ENCODE data around the gene MTG1.
"Not testable (repeated sequence)": the region's sequence is repeated elsewhere in the genome, so short reads cannot be mapped to it uniquely, and the experiment has no call there.

MTG1 gene

DNA sequence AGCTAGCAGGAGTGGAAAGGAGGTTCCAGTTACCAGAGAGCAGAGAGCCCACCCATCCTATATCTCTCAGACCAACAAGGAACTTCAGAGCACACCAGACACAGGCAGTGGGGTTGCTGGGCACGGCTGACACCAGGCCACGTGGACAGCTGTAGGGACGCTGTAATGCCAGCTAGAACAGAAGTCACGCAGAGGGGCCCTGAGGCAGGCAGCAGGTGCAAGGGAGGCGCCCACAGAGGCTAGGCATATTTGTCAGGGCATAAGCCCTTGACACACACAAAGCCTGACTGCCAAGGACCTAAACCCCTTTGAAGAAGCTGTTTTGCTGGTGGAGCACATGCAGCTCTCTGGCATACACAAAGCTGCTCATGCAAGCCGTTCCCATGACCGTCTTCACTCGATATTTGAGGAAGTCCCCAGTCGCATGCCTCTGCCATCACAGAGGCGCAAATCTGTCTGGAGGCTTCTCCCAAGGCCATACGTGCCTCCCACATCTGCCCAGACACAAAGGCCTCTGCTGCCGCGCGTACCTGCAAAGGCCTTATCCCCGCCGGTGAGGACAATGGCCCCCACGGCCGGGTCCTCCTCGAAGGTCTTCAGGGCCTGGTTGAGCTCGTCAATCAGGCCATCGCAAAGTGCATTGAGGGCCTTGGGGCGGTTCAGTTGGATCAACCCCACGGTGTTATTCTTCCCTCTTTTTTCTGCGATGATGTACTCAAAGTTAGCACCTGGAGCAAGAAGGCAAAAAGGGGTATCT is 23.7 kb upstream of the MTG1 start:
- ChIA-PET CTCF (no interaction called here), POLR2A (ENCODE audit: low non-redundant PET) (interaction anchor here (0.6 kb wide), 1 partner anchor 11 kb away, joined by 3 read pairs; no protein-coding TSS in a partner anchor)
- TF ChIP-seq, protein P1, sequence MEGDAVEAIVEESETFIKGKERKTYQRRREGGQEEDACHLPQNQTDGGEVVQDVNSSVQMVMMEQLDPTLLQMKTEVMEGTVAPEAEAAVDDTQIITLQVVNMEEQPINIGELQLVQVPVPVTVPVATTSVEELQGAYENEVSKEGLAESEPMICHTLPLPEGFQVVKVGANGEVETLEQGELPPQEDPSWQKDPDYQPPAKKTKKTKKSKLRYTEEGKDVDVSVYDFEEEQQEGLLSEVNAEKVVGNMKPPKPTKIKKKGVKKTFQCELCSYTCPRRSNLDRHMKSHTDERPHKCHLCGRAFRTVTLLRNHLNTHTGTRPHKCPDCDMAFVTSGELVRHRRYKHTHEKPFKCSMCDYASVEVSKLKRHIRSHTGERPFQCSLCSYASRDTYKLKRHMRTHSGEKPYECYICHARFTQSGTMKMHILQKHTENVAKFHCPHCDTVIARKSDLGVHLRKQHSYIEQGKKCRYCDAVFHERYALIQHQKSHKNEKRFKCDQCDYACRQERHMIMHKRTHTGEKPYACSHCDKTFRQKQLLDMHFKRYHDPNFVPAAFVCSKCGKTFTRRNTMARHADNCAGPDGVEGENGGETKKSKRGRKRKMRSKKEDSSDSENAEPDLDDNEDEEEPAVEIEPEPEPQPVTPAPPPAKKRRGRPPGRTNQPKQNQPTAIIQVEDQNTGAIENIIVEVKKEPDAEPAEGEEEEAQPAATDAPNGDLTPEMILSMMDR (conservative IDR thresholded peaks at IDR 0.05; ENCODE audit: low read depth) = no peak
- no peak for DNase-seq (ENCODE audit: low spot score)
- peak overlapping the region; percentile 48; the same call in 1 of the 2 replicates for H3K27ac ChIP-seq

- CTCF ChIA-PET = interaction anchor here (1.5 kb wide), 1 partner anchor 43 kb away, joined by 6 read pairs; no protein-coding TSS in a partner anchor
- TF ChIP-seq, protein P1 (conservative IDR thresholded peaks at IDR 0.05; ENCODE audit: low read depth) = no peak
- no peak for DNase-seq (ENCODE audit: low spot score)
- POLR2A ChIA-PET (ENCODE audit: low non-redundant PET) = interaction anchor here (1.6 kb wide), 1 partner anchor 11 kb away, joined by 4 read pairs; no protein-coding TSS in a partner anchor
- H3K27ac ChIP-seq = peak overlapping the region; percentile 48
Measured at GRCh38 chr10:133372507-133372906, 21.4 kb upstream of the MTG1 start.

DNA sequence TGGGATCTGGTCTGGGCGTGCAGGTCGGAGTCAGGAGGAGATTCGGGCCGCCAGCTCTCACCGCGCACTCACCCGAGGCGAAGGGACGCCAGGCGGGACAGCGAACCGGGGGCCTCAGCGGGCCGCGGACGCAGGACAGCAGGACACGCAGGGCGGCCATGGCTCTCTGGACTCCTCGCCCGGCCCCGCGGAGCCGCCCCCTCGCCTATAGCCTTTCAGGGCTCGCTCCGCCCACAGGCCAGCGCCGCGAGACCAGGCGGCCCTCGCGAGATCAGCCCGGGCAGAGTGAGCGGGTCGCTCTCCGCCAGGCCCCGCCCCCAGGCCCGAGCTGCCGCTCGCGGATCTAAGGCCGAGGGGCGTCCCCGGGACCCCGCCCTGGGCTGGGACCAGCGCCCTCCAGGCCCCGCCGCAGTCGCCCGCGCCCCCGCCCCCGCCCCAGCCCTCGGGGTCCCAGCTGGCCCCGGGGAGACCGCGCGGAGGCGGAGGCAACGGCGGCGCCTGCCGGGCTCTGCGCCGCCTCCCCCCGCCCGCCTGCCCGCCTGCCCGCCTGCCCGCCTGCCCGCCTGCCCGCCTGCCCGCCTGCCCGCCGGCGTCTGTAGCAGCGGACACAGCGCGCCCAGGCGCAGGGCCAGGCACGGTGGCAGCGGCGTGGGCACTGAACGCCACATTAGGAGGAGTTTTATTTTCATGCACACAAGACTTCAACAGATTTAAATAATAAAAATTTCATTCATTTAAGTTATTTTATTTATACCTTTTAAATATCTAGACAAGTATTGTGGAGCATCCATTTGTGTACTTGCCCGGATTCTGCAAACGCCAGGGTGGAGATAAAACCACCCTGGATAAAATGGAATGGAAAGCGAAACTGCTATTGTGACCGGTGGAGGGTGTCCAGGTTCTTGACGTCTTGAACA is 20.5 kb upstream of the MTG1 start, which contains the start of gene ECHS1:
Gene ECHS1 (minus strand): TSS at position 181 of the 917 bp plus-strand sequence. CDS start 21 bp downstream, at position 160.
- DNase-seq (ENCODE audit: low spot score) = peak; percentile 98
- H3K27ac ChIP-seq = peak within 1 kb of the TSS; percentile 90
- TF ChIP-seq, protein P1 (conservative IDR thresholded peaks at IDR 0.05; ENCODE audit: low read depth) = no peak
- ChIA-PET POLR2A (ENCODE audit: low non-redundant PET) (interaction anchor here (1.0 to 1.6 kb wide), 2 partner anchors 12 to 18 kb away, joined by 4 read pairs; no protein-coding TSS in a partner anchor), CTCF (interaction anchor here (0.5 kb wide), 1 partner anchor 45 kb away, joined by 3 read pairs; no protein-coding TSS in a partner anchor)

GRCh38 chr10:133375357-133376115 is 18.4 kb upstream of the MTG1 start:
- ChIA-PET CTCF (no interaction called here), POLR2A (ENCODE audit: low non-redundant PET) (no interaction called here)
- no peak for DNase-seq (ENCODE audit: low spot score)
- H3K27ac ChIP-seq = no peak overlapping the region
- TF ChIP-seq, protein P1 (conservative IDR thresholded peaks at IDR 0.05; ENCODE audit: low read depth) = no peak

DNA sequence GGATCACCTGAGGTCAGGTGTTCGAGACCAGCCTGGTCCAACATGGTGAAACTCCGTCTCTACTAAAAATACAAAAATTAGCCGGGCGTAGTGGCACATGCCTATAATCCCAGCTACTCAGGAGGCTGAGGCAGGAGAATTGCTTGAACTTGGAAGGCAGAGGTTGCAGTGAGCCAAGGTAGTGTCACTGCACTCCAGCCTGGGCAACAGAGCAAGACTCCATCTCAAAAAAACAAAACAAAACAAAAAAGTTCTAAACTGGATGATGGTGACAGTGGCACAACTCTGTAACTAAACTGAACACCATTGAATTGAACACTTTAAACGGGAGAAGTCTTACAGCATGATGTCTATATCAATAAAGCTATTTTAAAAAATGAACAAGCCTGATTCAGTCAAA is 17.8 kb upstream of the MTG1 start:
- DNase-seq (ENCODE audit: low spot score); POLR2A ChIA-PET (ENCODE audit: low non-redundant PET); H3K27ac ChIP-seq: not testable (repeated sequence)
- CTCF ChIA-PET = interaction anchor here (0.6 to 0.8 kb wide), 2 partner anchors 46 to 63 kb away, joined by 3 read pairs; no protein-coding TSS in a partner anchor

DNA sequence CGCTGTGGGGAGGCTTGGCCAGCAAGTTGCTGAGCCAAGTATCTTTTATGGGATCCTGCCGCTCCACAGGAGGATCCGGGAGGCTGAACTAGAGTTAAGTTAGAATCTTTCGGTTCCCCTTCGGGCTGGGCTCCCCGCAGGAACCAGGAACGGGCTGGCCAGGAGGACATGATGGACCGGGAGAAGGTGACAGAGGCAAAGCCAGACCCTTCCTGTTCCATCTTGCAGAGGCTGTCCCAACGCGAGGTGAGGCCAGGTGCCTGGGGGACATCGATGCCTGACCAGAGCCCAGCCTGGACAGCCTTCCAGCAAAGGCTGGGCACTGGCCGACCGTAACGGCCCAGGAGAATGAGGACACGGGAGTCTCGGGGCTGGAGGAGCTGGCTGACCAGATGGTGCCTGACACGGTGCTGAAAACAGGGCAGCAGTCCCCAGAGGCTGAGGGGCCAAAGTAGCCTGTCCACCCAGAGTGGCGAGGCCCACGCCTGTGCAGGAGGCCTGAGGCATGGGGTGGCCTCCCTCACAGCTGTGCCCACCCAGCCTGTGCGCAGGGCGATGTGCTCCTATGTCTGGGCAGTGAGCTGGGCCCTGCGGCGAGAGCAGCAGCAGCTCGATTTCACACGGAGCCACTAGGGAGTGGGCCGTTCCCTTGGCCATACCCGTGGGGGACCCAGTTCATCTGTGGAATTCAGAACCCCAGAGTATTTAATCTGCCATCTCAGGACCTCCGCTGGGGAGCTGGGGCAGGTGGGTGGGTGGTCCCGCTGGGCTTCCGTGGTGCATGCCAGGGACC is 16.7 kb upstream of the MTG1 start:
- peak overlapping the region; percentile 79; the same call in 1 of the 2 replicates for H3K27ac ChIP-seq
- DNase-seq (ENCODE audit: low spot score) = no peak
- POLR2A ChIA-PET (ENCODE audit: low non-redundant PET) = no interaction called here
- CTCF ChIA-PET = interaction anchor here (0.5 to 1.0 kb wide), 3 partner anchors 47 to 64 kb away, joined by 3 to 4 read pairs (median 3); no protein-coding TSS in a partner anchor
- TF ChIP-seq, protein P1 (conservative IDR thresholded peaks at IDR 0.05; ENCODE audit: low read depth) = no peak

Measured in RWPE1 (cell line).